Fibroblast of skin of back (primary cell): ENCODE results near the gene KLF6.
"Not testable (repeated sequence)": the region's sequence is repeated elsewhere in the genome, so short reads cannot be mapped to it uniquely, and the experiment has no call there.

Source experiments
- DNase-seq: peaks from one replicate; pipeline ENCODE4 v3.0.0-alpha.2; 2013

Gene KLF6

DNA sequence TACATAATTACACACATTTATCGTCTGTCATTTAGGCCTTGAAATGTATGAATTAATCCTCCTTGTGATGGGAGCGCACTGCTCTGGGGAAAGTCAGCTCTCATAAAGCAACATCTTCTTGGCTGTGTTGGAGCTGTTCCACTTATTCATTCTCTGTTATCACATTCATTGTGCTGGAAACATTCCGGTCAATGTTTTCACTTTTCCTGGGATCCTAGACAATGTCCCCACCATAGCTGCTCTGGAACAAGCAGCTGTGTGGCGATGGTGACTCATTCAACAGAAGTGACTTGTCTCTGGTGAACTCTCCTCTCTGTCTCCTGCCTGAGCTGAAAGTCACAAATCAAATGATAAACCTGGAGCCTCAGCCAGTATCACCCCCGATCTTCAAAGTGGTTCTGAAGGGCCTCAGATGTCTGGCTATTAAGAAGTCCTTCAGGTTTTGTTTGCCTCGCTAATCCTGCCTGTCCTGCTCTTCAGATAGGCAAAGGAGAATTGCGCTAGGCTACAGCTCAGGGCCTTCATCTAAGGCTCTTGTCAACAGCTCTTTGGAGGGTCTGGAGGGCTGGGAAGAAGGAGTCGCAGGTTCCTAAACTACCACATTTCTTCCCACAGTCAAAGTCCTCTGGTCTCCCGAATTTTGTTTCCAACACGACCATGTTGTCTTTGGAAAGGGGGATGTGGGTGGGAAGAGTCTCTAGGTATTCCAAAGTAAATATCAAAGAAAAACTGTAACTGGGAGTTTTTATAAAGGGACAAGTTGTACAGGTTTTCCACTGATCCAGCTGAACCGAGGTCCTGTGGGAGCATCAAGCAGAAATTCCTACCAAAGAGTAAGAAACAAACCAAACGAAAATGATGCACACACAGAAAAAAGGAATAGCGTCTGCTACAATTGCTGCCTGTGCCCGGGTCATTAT, 29.3 kb downstream of the KLF6 start:
- DNase-seq, result peak; percentile 88

DNA sequence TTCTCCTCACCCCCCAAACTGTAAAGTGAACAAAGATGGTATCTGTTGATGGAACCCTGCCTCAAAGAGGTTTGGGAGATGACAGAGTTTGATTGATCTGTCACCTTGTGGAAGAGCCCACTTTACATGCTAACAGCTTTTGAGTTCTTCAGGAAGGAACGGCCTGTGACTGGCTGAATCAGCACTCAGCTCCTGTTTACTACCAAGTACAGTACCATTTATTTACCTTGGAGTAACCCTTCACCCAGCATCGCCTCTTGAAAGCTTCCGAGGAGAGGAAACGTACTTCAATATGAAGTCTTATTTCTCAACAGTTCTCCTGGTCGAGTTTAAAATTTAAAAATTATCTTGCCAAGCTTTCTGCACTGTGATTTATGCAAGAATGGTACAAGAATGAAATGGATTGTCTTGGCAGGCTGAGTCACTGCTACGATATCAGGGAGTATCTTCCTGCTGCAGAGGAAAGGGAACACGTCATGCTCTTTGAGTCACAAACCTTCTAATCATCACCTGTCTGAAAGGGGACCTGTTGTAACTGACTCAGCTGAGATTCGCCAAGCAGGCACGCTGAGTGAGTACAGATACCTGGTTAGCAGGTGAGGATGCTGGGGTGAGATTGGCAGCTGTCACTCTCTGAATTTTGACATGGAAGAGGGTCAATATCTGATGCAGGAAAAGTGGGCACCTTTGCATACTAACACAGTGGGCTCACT, 30.1 kb downstream of the KLF6 start:
- peak; percentile 81 for DNase-seq

DNA sequence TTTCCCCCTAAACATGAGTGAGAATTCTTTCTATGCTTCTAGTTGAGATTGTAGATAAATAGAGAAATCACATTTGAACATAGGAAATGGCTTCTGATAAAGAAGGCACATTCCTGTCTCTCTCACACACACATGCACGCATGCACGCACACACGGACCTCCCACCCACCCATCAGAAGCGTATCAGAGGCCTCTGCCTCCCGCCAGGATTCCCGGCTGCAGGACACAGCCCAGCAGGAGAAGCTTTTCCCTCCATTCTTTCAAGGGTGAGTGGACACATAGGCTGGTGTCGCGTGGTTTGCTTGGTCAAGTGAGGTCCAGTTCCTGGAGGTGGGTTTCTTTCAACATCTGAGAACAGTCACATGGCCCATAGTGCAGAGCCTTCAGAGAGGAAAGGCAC, 34.2 kb downstream of the KLF6 start:
- DNase-seq, result no peak

DNA sequence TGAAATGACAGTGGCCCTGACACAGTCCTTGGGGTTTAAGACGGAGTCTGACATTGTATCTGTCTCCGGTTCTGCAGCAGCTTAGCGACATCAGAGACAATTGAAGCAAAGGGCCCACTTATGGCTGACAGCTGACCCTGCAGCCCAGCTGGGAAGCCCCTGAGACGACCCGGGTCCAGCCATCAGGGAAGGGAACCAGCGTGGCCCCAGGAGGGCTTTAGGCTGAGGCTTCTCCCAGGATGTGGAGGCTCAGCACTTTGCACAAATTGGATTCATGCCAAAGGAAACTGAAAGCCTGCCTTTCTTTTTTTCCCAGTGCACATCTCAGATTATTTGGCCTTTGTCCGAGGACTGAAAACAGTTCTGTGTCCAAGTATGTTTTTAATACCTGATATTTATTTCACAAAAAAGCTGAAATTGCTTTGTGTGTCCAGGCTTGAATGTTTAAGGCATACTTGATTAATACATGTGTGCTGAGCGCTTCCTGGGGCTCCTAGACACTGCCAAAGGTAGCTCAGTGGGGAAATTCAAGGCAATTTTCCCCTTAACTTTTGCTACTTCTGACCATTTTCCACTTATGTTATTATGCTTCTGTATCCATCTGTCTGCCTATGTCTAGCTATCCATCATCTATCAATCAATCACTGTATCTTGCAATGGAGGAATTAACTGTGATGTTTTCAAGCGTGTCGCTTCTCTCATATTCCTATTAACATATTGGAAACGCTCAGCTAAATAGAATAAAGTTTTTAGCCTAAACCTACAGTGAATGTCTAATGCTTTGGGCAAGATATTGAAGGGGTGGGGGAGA, 34.8 kb downstream of the KLF6 start:
- DNase-seq, result no peak

DNA sequence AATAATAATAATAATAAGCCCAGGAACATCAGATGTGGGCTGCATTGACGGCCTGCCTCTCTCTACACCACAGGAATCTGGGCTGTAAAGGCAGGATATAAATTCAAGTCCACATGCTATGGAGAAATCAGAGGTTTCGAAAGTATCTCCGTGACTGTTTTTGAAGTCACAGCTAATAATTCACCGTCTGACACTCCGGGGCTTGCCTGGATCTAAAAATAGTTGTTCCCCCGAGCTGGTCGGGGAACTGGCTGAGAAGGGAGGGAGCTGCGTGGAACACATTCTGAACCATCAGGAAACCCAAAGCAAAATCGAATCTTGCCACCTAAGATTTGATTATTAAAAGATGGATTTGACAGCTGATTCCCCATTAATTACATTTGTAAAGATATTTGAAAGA, 35.4 kb downstream of the KLF6 start:
- peak; percentile 54 for DNase-seq

DNA sequence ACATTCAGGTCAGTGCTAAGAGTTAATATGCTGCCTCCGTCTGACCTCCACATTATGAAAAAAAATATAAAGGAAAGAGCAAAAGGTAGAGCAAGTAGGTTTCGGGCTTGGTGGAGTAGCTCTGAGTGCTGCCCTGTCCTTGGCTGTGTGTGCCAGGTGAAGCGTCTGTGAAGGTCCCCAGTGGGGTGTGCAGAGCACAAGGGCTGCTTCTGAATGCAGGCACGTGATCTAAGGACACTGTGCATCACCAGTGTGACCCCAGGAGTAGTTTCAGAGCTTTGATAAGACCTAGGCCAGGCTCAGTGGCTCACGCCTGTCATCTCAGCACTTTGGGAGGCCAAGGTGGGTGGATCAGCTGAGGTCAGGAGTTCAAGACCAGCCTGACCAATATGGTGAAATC, 36.0 kb downstream of the KLF6 start:
- no peak for DNase-seq

DNA sequence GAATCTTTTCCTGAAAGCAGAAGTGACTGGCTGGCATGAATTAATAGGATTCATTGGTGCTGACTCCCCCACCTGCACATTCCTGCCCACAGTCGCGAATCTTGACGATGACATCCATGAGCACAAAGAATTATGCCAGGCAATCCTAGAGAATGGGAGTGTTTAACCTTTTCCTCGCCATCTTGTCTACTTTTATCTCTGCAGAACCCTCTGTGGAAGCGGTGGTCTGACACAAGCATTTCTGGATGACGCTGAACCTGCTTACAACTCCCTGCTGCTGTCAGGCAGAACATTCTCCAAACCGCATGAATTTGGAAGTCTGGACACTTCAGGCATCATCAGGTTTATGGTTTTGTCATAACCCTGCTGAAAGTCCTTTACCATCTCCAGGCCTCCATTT, 36.5 kb downstream of the KLF6 start:
- no peak for DNase-seq

DNA sequence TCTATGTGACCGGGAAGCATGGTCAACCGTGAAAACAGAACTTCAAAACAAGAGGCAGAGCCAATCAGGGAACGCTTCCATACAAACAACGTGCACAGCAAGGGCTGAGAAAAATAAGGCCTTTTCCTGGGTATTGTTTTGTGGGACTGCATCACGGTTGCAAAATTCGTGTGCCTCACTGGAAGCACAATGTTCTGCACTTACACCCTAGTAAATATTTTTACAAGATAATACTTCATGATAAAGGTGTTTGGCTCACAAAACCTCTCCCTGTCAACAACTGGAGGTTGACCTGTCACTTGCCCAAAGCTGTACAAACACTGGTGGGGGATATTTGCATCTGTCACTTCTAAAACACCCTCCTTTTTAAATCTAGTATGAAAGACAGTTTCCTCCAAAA, 37.0 kb downstream of the KLF6 start:
- no peak for DNase-seq

DNA sequence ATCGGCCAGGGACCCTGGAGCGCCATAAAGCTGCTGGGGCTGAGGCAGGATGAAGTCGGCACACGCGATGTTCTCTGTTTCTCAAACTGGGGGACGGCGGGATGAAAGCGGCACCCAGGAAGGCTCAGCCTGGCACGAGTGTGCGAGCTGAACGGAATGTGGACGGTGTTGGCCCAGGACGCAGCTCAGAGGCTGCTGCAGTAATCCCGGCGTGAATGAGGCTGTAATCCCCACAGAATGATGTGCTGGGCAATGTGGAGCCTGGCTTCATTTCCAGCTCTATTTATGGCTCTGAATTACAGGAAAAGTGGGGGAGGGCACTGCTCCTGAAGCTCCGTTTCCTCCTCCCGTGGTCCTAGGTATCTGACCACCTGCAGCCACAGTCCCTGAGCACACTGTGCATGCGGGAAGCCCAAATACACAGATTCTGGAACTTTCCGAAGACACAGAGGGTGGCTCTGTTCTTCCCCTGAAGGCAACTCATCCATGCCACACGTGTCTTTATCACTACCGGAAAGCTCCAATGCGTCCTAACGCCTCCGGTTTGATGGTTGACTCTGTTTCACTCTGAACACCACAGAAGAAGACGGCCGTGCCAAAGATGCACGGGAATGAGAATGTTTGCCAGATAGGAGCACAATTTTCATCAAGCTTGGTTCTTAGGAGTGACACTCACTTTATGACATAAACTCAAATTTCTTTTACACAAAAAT, 37.6 kb downstream of the KLF6 start:
- no peak for DNase-seq

DNA sequence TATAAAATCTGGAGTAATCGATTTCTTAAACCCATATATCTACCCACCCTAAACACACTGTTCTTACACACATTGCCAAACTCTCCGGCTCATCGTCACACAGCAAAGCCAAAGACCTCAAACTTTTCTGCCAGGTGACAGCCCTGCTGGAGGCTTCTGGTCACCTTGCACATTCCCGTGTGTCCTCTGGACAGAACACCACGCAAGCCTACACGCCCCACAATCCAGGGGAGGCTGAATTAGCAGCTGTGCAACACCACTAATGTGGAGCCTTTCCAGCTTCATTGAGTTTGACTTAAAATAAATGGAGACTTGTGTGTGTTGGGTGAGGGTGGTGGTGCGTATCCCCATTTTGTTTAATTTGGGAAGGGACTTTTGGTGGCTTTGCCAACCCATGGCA, 38.4 kb downstream of the KLF6 start:
- DNase-seq, result no peak

DNA sequence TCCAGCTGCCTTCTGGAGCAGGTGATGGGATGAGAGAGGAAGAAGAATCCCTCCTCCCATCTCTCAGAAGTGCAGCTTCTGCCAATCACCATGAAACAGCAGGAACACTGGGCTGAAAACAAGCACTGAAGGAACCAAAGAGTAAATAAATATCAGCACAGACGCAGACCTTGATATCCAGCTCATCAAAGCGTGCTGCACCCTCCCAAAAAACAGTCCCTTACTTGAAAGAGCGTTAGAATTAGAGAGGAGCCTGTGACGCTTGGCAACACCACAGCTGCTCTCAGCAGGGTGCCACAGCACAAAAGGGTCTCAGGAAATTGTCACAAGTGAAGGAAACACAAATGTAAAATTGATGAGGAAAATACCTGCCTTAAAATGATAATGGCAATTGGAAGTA, 39.5 kb downstream of the KLF6 start:
- DNase-seq, result no peak

DNA sequence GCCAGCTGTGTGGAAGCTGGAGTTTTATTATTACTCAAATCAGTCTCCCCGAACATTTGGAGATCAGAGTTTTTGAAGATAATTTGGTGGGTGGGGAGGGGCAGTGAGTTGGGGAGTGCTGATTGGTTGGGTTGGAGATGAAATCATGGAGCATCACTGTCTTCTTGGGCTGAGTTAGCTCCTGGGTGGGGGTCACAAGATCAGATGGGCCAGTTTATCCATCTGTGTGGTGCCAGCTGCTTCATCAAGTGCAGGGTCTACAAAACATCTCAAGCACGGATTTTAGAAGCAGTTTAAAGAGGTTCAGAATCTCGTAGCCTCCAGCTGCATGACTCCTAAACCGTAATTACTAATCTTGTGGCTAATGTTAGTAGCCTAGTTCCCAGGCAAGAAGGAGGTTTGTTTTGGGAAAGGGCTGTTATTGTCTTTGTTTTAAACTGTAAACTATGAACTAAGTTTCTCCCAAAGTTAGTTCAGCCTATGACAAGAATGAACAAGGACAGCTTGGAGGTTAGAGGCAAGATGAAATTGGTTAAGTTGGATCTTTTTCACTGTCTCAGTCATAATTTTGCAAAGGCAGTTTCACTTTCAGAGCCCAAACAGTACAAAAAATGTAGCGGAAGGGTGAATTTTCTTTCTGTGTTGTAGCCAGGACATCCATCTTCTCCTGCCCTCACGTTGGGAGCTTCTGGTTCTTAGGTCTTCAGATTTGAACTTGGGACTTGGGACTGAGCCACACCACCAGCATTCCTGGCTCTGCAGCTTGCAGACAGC, 43.1 kb downstream of the KLF6 start:
- no peak for DNase-seq

DNA sequence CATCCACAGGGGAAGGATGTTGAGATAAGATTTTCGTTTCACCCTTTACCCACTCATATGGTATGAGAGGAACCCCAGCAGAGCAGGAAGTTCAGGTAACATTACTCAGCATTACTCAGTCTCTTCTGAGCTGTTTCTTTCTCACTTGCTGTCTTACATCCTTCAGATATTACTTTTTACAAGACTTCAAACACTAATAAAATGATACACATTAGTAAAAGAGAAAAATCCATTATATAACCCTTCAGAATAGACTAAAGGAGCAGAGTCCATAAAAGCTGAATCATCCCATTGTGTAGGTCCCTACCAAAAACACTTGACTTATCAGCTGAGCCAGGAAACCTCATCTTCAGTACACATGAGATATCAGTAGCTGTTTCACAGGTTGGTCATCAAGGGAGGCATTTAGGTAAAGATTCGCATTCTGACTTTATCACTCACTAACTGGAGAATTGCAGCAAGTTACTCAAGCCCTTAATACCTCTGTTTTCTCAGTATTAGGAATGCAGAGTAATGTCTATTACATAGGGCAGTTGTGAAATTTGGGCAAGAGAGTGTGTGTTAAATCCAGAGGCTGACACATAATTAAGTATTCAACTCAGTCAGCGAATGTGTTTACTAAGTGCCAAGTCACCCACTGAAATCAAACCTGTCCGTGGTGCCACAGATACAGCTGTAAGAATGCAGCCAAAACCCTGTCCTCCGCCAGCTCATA, 44.7 kb downstream of the KLF6 start:
- no peak for DNase-seq

DNA sequence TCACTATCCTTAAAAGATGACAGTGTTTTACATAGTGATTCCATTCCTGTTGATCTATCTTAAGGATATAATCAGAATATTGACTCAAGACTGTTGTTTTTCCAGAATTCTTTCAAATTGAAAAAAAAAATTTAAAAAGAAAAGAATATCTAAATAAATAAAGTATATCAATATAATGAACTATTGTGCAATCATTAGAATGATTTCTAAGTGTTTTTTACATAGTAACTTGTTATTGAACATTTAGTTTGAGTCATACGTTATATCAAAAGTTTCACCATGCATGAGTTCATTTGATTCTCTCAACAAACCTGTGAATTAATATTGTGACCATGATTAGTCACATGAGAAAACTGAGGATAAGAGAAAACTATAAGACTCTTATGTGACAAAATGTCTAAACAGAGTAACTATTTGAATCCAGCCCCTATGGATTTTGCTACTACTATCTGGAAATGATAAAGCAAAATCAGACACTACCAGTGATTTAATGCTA, 46.1 kb downstream of the KLF6 start:
- no peak for DNase-seq

DNA sequence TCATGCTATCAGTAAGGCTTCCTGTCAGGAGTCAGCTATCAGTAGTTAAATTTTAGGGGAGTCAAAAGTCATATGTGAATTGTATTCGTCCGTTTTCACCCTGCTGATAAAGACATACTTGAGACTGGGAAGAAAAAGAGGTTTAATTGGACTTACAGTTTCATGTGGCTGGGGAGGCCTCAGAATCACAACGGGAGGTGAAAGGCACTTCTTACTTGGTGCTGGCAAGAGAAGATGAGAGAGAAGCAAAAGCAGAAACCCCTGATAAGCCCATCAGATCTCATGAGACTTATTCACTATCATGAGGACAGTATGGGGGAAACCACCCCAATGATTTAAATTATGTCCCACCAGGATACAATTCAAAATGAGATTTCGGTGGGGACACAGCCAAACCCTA, 47.1 kb downstream of the KLF6 start:
- no peak for DNase-seq

DNA sequence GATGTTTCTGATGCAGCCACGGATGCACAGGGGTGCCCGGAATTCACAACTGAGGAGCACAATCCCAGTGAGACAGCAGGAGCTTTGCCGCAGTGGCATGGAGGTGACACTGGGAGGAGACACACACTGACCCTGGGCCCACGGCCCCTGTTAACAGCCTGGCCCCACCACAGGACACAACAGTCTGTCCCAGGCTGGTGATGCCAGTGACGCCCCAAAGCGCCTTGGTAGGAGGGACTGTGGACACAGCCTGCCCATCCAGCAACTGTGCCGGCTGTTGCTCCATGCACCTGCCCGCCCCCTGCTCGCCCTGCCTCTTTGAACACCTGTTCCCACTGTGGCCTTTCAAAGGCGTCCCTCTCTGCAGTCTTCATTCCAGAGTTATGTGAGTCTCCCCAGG, 49.8 kb downstream of the KLF6 start:
- DNase-seq, result no peak

DNA sequence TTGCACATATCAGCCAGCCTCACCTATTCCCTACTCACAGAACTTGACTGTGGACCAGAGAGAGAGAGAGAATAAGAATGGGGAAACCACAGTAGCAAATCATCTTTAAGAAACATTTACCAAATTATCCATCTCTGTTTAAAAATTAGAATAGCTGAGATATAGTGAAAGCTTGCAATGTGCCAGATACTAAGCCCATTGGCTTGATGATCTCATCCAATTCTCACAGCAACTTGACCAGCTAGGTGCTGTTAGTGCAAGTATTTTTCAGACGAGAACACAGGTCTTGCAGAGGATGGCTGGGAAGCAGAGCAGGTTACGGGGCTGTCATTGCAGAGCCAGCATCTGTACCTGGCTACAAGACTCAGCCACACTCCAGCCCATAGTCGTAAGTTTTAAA, 50.9 kb downstream of the KLF6 start:
- no peak for DNase-seq

DNA sequence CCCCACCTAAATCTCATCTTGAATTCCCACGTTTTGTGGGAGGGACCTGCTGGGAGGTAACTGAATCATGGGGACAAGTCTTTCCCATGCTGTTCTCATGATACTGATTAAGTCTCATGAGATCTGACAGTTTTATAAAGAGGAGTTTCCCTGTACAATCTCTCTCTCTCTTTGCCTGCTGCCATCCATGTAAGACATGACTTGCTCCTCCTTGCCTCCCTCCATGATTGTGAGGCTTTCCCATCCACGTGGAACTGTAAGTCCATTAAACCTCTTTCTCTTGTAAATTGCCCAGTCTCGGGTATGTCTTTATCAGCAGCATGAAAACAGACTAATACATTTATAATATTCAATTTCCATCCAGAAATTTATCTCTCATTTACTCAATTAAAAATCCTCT, 52.8 kb downstream of the KLF6 start:
- DNase-seq, result not testable (repeated sequence)

DNA sequence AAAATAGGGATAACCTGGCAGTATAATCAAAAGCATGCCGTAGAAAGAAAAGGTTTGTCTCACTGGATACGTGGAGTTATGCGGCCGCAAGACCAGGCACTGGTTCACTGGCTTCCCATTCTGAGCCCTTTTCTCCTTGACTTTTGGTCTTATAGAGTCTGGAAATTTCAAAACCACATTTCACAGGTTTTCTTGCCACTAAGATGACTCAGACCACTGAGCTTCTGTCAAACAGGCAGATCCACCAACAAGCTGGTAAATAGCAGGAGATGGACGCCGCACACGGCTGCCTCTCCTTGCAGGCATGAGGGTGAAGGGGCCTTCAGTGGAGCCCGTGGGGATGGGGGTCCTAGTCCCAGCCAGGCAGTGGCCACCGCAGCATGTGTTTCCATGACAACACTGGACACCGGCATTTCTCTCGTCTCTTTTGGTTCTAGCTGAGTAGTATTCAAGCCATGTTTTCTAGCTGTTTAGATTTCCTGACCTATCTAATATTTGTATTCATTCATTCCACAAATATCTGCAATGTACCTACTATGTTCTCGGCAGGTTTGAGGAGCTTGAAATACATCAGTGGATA, 55.5 kb downstream of the KLF6 start:
- no peak for DNase-seq

DNA sequence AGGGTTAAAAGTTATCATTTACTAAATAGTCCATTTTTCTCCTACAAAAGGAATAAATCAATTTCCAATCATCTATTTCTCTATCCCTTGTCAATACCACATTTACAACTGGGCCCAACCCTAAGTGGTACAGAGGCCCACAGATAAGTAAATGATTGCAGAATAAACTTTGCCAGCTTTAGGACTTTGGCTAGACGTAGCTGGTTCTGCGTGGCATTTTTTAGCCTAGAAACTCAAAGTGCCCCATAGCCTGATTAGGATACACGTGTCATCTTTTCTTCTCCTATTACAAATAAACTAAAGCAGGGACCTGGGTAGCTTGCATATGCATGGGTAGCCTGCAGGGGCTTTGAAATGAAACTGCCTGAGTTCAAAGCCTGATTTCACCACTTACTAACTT, 56.4 kb downstream of the KLF6 start:
- DNase-seq, result no peak

DNA sequence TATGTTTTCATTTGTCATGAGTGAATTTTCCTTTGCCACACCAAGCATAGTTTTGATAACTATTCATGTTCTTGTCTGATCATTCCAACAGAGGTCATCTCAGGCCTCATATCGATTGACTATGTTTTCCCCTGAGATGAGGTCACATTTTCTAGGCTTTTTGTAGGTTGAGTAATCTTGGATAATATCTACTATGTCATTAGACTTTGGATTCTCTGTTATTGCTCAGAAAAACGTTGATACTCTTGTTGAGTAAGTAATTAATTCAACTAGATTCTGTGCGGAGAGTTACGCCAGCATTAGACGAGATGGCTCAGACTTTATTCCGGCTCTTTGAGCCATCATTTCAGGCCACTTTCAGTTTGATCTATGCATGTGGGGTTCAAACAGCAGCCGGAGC, 57.7 kb downstream of the KLF6 start:
- DNase-seq, result peak; percentile 7
